HT1080 (cell line): ENCODE measurements around the gene TMEM156. TPM values are rescaled to one million over a fixed set of nuclear protein-coding genes. Genes with fewer than 3 reads are reported as not detected.
A peak's percentile ranks its signal among the peaks of the same experiment; 100 is the strongest.

Experiments
- DNase-seq: peaks from one replicate; pipeline ENCODE4 v3.0.0-alpha.2; 2015; ENCODE audit warnings: low read depth
- total RNA-seq: library from RNA; depleted of rRNA; stranded (reverse); fragments of >200 nt; shearing (Covaris generic); gene quantifications from 2 replicates; pipeline ENCODE4 v1.2.3, GENCODE V29; 2014

The TMEM156 gene
- total RNA-seq, 1 experiment from 2014 or later = 8.4 TPM

DNA sequence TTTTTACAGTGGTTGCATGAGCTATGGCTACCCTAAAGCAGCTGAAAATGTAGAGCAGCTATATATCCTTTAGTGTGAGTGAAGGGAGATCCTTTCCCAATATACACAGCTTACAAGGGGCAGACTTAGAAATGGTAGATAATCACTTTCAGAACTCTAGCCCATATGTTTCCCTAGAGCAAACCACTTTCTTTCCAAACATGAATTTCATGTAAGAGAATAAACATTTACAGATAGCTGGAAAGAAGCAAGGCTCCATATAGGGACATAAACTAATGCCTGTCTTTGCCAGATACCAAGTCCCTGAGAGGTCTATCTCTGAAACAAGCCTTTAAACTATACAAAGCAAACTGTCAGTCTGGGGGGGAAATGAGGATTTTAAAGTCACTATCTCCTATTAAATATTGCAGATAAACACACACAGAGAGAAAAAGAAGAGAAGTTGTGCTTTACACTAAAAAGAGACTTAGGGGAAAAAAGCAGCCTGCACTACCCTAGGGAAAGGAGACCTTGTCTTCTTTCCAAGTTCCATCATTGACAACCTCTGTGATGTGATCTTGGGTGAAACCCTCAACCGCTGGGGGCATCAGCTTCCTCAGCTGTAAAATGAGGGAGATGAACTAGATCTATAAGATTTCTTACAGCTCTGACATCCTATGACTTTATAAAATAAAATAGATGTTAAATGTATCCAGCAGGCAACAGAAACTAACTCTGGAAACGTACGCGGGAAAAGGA, 73.6 kb downstream of the TMEM156 start:
- DNase-seq = no peak

DNA sequence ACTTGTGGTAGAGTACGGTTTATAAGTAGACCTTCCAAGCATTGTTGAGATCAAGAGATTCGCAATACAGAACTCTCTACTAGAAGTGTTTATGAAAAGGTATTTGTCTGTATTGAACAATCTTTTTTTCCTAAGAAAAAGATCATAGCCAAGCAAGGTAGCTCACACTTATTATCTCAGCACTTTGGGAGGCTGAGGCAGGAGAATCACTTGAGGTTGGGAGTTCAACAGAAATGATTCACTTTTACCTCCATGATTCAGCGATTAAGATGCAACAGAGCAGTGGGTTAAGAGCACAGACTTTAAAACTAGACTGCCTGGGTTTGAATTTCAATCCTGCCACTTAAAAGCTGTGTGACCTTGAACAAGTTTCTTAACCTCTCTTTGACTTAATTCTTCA, 74.3 kb downstream of the TMEM156 start:
- DNase-seq = no peak

DNA sequence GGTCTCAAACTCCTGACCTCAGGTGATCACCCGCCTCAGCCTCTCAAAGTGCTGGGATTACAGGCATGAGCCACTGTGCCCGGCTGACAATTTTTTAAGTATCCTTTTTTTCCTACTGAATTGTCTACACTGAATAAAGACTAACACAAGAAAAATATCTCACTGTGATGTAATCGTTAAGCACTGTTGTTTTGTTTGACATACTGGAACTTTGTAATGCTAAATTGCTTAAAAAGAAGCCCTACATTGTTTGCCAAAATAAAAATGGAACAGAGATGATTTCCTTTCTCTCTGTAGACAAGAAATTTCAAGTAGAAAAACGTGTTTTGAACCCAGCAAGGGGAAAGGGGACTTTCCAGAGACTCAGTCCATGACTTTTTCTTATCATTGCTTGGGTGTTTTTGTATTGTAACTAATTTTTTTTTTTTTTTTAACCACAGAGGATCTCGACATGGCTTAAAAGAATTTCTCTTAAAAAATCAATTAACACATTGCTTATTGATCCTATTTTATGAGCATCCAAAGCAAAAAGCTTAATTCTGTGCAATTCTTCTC, 74.9 kb downstream of the TMEM156 start:
- DNase-seq = no peak

DNA sequence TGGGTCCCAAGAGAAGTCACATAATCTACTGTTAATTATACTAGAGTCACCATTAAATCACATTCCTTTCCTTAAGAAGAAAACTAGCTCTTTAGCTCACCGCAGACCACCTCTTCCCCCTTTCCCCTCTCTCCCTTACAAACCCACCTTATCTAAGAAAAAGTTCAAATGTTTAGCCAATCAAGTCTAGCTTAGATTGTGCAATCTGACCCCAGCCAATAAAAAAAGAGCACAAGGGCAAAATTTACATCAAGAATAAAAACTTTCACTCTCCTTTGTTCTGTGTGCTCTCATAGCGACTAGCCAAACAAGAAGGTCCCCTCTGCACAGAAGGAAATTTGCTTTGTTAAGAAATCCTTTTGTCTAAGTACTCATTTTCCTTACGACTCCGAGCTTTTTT, 76.3 kb downstream of the TMEM156 start:
- no peak for DNase-seq

DNA sequence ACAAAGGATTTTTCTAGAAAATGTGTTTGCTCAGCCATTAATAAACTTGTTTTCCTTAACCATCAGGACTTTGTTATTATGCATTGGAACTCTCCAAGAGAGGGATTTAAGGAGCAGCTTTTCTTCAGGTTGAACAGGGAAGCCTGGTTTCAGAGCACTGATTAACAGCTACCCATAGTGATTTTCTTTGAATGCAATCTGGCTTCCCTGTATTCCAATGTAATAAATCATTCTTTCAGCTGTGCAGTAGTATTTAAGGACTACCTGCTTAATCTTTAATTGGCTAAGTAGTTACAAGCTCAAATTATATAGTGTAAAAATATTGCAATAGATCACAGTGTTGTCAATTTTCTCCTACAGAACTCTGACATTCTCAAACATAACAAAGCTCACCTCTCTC, 77.5 kb downstream of the TMEM156 start:
- DNase-seq = no peak

DNA sequence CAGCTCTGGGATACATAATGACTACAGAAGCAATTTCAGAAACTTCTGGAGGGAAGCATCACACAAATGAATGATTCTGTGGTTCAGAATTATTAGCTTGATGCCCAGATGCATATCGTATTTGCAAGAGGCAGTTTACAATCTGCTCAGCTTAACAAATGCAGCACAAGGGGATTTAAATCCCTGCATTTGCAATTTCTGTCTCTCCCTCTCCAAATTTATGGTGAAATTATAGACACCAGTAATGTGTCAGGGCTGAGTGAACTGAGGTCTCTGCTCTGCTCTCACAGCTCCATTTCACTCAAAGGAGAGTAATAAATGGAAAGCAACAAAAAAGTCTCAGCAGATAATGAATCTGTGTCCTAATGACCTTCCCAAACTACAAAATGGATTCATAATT, 80.2 kb downstream of the TMEM156 start:
- DNase-seq = no peak

GRCh38 chr4:38951598-38951997, 80.6 kb downstream of the TMEM156 start:
- no peak for DNase-seq

GRCh38 chr4:38950734-38951133, 81.5 kb downstream of the TMEM156 start:
- no peak for DNase-seq

GRCh38 chr4:38950159-38950558, 82.0 kb downstream of the TMEM156 start:
- no peak for DNase-seq

DNA sequence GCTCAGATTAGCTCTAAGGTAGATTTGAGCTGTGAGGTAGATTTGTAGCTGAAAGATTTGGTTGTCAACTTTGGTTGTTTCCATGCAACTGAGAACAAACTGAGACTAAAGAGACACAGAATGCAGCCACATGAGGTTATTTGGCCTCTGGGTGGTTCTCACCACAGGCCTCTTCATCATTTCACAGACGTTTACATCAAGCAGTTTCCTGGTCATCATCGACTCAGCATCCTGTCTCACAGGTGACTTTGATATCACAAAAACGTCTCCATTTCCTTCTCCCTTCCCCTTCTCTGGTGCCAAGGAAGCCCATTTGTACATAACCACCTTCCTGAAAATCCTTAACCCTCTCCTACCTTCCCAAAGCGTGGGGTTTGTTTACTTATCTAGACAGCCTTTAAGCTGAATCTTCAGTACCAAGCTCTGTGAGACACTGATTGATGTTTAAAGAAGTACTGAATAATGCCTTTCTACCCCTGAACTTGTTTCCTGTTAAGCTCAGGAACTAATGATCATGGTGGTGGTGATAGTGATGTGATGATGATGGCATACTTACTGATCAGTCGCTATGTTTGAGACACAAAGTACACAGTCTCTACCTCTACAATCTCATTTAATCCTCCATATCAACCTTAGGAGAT, 82.7 kb downstream of the TMEM156 start:
- peak; percentile 77 for DNase-seq

DNA sequence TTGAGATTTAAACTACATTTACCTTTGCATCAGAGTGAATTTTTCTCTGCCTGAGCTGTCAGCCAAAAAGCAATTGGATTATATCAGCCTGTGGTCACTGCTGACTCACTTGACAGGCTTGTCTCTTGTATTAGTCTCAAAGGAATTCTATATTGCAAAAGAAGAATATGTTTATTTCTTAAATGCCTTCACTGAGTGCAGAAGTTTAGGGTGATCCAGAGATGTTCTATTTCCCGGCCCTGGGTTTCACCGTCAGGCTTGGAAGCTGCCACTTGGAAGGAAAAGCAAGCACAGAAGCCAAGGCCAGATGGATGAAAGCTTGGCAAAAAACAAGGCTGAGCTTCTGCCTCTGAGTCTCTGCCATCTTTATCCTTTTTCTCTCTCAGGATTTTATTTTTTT, 83.7 kb downstream of the TMEM156 start:
- DNase-seq = peak; percentile 87

- DNase-seq = no peak
Measured at GRCh38 chr4:38946919-38947318, 85.3 kb downstream of the TMEM156 start.

DNA sequence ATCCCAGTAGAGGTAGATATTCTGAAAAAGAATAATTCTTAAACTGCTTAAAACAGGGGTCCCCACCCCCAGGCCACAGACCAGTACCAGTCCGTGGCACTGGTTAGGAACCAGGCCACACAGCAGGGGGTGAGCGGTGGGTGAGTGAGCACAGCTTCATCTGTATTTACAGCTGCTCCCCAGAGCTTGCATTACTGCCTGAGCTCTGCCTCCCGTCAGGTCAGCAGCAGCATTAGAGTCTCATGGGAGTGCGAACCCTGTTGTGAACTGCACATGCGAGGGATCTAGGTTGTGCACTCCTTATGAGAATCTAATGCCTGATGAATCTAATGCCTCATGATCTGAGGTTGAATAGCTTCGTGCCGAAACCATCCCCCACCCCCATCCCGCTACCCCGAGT, 87.8 kb downstream of the TMEM156 start:
- DNase-seq = no peak

- DNase-seq = no peak
Measured at GRCh38 chr4:38943343-38943742, 88.9 kb downstream of the TMEM156 start.

- peak; percentile 43 for DNase-seq
Measured at GRCh38 chr4:38941906-38942305, 90.3 kb downstream of the TMEM156 start.

- no peak for DNase-seq
Measured at GRCh38 chr4:38940476-38940875, 91.7 kb downstream of the TMEM156 start.

- DNase-seq = no peak
Measured at GRCh38 chr4:38939165-38939564, 93.0 kb downstream of the TMEM156 start.

DNA sequence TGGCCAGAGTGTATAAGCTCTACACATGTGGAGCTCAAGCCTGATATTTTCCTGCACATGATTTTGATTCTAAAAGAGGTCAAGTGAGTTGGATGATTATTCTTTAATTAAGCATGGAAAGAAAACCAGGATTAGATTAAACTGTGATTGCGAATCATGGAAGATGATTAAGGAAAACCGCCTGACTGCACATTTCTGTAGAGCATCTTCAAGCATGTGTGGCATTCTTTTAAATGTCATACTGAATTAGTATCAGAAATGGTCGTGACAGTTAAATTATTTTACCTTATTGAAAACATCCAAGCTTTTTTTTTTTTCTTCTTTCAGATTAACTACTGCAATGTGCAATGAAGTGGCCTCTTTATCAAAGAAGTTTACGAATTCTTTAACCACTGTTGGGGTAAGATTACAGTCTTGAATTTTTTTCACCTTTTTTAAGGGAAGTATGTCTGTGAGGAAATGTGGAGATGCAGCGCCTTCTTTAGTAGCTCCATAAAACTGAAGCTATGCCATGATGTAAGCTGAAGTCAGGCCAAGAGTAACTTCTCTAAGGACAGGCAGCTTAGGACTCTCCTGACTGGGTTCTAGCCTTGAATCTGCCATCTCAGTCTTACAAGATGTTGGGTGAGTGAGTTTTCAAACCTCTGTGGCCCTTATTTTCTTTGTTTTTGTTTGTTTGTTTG, 96.7 kb downstream of the TMEM156 start:
- no peak for DNase-seq

DNA sequence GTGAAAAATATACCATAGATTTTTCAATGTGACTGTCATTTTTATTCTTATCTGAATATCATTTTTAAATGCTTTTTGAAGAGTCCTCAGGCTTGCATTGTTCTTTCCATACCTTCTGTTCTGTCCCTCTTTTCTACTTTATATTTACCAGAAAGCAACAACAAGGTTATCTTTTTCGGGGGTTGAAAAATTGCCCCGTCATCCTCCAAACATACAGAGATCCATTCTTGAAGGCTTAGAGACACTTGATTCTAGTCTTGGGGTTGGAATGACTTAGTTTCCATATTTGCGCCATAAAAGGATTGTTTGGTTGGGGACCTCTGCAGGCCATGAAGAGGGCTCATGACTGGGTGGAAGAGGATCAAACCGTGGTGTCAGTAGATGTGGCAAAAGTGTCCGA, 101.1 kb downstream of the TMEM156 start:
- DNase-seq = no peak

- no peak for DNase-seq
Measured at GRCh38 chr4:38930707-38931106, 101.5 kb downstream of the TMEM156 start.

DNA sequence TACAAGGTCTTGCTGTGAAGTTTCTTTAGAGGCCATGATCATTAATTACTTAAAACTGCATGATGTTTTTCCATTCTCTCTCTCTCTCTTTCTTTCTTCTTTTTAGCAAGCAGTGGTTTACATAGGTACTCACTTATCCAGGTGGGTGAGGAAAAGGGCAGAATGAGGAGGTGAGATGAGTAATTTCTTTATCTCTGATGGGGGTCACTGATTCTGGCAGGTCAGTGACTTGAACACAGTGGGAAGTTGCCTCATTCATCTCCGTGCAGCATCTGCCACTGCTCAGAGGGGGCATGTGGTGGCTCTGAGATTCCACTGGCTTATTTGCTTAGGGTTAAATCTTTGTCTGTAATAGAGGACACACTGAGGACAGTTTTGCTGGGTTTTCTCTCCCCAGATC, 102.0 kb downstream of the TMEM156 start:
- no peak for DNase-seq

GRCh38 chr4:38928974-38929373, 103.2 kb downstream of the TMEM156 start:
- DNase-seq = no peak
